ENCODE data around the gene LZTR1.

LZTR1 gene

DNA sequence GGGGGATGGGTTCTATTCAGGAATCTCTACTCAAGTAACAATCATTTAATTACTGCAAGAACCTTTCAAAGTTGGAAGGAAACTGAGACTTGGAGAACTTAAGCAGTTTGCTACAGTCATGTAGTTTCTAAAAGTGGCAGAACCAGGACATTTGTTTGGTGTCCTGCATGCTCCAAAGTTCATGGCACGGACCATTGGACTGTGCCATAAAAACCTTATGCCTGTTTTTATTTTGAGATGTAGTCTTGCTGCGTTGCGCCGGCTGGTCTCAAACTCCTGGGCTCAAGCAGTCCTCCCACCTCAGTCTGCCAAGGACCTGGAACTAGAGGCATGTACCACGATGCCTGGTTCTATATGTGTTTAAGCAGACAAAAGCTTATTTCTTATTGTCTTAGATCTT, 33.6 kb upstream of the LZTR1 start:
- no peak for TF ChIP-seq CTCF (conservative IDR thresholded peaks at IDR 0.05)
- H3K27ac ChIP-seq = no peak overlapping the region

- no peak for TF ChIP-seq CTCF (conservative IDR thresholded peaks at IDR 0.05)
- H3K27ac ChIP-seq = peak overlapping the region; percentile 89
These were observed 33.1 kb upstream of the LZTR1 start for GRCh38 chr22:20948989-20949388.

DNA sequence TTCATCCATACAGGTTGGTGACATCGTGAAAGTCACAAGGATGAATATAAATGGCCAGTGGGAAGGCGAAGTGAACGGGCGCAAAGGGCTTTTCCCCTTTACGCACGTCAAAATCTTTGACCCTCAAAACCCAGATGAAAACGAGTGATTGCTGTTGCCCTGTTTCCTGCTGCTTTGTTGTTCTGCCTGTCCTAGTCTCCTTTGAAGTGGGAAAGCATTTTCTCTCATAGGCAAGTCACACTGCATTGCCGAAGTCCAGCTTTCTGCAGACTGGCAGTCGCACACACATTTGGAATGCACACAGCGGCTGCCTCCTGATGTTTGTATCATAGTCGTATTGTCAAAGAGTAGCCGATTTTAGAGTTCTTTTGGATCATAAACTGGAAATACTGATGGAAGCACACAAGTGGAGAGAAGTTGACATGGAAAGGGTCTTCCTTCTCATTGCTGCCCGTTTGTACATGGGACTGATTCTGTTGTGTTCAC, 32.4 kb upstream of the LZTR1 start:
- no peak for TF ChIP-seq CTCF (conservative IDR thresholded peaks at IDR 0.05)
- peak overlapping the region; percentile 89 for H3K27ac ChIP-seq

DNA sequence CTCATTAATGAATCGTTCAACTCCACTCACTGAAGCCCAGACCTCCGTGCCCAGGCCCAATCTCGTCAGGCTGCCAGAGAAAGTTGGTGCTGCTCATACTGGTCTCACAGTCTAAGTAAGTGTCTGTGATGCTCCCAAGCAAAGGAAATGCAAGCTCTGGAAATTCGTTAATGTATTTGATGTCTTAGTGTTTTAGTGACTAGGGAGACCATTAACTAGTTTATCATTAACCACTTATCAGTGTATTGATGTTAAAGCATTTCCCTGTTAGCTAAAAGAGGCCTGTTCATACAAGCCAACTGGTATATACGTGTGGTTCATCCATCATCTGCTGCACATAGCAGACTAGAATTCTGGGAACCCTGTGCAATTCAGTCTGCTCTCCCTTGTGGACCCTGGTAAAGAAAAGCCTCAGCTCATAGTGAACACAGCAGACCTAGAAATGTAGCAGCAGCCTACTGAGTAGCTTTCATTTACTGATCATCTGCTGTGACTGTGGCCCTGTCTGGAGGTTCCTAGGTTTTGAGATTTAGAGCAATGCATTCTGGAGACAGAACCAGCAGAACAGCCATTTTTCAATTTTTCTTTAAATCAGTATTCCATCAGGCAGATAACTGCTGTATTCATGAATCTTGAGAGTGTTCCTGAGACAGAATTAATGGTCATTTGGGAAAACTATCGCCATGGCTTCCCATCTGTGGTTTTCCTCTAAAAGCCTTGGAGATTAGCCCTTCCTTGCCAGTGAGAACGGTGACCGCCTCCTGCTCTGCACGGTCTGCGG, 30.8 kb upstream of the LZTR1 start:
- TF ChIP-seq CTCF (conservative IDR thresholded peaks at IDR 0.05) = no peak
- peak overlapping the region; percentile 89 for H3K27ac ChIP-seq

- H3K27ac ChIP-seq = peak overlapping the region; percentile 89
- TF ChIP-seq CTCF (conservative IDR thresholded peaks at IDR 0.05) = no peak
These were observed 30.1 kb upstream of the LZTR1 start for GRCh38 chr22:20951932-20952380.

DNA sequence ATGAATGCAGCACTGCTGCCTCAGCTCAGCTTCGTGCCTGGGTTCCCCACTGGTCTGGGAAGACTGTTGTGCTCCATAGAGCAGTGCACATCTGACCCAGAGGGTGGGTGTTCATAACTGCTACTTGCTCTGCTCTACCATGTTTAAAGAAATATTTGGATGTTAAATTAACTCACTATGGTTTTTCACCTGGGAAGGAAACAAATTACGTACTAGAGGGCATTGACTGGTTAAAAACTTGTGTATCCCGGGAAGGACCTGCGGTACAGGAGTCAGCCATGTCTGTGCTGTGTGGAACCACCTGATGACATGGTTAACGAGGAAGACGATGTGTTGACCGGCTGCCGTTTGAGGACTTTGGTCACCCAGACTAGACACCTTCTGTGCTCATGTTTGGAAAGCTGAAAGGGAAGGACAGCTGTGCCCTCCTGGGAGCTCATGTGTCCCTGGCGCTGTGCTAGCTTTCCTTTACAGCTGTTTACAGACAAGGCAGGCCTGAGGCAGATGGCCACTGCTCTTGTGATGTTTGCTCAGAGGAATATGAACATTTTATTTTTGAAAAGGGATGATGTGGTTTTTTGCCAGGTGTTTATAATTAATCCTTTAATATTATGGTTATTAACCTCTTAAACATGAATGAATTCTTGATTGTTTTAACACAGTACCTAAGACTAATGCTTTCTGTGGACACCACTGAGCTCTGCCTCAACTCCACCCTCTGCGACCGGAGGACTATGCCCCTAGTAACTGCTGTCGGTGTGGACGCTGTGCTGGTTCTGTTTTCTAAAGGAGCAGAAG, 29.4 kb upstream of the LZTR1 start:
- TF ChIP-seq CTCF (conservative IDR thresholded peaks at IDR 0.05) = no peak
- peak overlapping the region; percentile 89 for H3K27ac ChIP-seq

DNA sequence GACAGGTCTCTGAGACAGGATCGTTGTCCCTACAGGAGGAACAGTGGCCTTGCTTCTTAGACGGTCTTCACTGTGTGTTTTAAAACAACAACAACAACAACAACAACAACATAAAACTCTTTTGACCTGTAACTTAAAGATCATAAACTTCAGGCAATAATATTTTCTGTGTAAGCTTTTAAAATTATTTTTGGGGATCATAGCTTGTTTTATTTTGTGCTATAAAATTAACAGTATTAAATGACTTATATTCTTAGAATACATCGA, 28.8 kb upstream of the LZTR1 start:
- TF ChIP-seq CTCF (conservative IDR thresholded peaks at IDR 0.05) = no peak
- H3K27ac ChIP-seq = peak overlapping the region; percentile 89

All from VCaP (cell line).